Stimulated activated CD8-positive, alpha-beta memory T cell treated with anti-CD3 and anti-CD28 coated beads, Interleukin-15, amount 100 ng/mL, for 4 hours (primary cell): ENCODE results near the gene FANCF.
"Not testable (repeated sequence)": the region's sequence is repeated elsewhere in the genome, so short reads cannot be mapped to it uniquely, and the experiment has no call there.

Experiments
- DNase-seq, 2 donors: peaks; one replicate each; pipeline ENCODE4 v3.0.0-alpha.2; 2020; ENCODE audit warnings: low read depth in 2 of 2

The FANCF gene, protein sequence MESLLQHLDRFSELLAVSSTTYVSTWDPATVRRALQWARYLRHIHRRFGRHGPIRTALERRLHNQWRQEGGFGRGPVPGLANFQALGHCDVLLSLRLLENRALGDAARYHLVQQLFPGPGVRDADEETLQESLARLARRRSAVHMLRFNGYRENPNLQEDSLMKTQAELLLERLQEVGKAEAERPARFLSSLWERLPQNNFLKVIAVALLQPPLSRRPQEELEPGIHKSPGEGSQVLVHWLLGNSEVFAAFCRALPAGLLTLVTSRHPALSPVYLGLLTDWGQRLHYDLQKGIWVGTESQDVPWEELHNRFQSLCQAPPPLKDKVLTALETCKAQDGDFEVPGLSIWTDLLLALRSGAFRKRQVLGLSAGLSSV

DNA sequence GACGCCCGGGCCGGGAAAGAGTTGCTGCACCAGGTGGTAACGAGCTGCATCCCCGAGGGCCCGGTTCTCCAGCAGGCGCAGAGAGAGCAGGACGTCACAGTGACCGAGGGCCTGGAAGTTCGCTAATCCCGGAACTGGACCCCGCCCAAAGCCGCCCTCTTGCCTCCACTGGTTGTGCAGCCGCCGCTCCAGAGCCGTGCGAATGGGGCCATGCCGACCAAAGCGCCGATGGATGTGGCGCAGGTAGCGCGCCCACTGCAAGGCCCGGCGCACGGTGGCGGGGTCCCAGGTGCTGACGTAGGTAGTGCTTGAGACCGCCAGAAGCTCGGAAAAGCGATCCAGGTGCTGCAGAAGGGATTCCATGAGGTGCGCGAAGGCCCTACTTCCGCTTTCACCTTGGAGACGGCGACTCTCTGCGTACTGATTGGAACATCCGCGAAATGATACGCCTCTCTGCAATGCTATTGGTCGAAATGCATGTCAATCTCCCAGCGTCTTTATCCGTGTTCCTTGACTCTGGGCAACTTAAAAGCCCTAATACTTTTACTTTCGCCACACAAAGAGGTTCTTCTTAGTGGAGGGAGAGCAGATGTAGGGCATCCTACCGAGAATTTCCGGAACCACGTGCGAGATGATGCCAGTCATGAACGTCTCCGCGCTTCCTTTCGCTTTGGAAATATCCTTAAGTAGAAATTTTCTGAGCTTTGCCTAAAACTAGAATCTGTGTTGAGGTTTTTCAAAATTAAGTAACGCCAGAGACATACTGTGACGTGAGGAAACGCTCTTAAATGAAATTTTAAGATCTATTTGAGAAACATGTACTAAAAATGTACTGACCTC is at the start of gene FANCF:
Gene FANCF, minus strand, starts transcription at position 376 of the 840 bp plus-strand sequence. Its CDS starts 13 bp downstream, at position 363.
- peak; percentile 72 to 92 for DNase-seq

DNA sequence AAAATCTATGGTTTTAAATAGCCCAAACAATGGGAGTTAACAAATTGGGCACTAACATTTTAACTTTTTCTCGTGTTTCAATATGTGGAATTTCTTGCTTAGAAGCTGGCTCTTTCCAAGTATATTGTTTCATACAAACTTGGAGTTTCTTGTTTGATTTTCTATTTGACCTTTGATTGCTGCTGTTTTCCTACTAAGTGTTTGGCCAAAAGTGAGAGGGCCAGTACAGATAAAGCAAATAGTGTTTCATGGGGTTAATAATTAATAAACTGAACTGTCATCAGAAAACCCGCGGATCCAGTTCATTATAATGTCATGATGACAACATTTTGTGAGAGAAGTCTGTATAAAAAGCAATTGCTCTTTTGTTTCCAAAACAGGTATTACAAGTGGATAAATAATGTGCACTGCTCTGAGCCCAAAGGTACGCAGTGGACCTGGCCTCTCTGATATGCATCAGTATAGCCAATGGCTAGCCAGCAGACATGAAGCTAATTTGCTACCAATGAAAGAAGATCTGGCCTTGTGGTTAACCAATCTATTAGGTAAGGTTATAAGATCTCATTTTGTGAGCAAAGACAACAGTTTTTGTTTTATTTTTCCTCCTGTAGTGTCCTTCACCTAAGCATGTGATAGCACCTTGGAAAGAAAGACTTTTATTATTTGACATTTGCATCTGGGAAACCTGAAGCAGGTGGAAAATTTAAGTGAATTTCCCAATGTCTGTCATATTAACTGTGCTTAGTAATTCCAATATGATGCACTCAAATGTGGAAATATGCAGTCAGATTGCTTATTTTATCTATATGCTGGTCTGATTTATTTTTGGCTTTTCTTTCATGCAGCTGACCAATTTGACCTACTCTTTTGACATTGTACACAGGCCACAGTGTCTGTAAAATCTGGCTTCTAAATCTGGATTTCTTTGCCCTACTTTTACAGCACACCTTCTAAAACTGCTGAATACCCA is 49.1 kb upstream of the FANCF start:
- DNase-seq = no peak

DNA sequence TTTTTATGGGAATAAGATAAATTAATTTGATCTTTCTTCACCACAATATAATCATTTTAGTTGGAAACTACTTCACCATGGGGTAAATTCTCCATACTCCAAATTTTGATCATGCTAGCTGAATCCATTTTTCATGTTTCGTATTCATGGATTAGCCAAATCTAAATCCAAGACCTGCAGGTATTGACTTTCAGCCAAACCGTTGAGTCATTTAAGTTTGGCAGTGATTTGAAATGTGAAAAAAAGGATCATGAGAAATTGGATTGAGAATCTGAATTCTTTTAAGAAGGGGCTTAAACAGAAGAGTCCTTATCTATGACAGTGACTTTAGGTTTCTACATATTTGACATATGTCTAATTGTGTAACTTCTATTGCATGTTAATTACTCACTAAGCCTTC is 46.1 kb upstream of the FANCF start:
- DNase-seq = no peak

DNA sequence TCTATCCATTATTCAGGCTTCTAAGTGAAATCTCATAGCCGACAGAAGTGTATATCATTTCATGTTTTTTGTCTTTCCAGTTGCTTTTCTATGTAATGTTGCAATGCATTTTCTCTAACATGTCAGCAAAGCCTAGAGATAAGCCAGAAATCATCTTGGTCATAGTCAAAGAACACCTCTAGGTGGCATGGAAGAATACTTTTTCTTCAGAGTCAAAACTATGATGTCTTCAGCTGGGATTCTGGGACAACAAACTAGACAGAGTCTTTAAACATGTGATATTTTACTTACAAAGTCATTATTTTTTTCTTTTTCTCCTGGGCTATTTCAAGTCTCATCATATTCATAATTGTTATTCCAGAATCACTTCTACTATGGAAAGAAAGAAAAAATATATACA is 45.2 kb upstream of the FANCF start:
- DNase-seq = no peak

DNA sequence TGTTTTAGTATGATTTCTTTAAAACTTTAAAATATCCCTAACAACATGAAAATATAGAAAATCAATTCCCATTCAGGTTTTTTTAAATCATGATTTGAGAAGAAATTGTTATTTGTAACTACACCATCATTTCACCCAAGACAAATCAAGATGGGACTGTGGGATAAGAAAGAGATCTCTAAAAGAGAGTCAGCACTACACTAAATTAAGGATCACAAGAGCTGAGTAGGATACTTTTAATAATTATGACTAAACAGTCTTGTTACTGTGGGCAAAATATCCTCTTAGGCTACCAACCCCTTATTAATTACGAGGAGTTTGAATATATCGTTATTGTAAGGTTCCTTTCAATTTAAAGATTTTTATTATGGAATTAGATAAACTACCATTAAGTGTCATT is 43.7 kb upstream of the FANCF start:
- no peak for DNase-seq

DNA sequence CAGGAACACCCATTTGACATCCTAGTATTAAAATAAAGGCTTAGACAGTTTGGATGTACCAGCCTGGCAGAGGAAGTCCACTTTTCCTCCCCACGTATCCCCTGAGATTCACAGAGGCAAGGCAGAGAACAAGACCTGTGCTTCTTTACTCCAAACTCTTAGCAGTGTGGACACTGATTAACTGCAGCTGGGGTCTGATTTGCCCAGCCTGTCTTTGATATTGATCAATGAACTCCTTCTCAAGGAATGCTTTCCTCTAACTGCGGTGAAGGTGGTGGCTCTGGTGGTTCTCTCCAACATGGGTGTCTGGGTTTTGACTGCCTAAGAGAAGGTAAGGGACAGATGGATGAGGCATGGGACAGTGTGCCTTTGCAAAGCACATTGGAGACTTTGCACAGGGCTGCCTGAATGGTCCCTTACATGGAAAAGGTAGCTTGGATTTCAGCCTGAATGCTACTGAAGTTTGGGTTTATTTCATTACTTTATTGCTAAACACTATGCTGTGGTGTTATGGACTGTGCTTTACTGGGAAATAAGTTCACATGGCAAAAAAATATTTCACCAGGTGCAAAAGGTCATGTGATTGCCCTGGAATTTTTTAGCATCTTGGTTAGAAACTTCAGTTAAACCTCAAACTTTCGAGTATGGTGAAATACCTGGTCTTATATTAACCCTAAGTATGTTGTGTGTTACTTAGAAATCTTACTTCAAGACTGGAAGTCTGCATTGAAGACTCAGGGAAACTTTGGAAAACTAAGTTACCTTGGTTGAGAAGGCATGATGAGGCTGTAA is 42.6 kb upstream of the FANCF start:
- no peak for DNase-seq

DNA sequence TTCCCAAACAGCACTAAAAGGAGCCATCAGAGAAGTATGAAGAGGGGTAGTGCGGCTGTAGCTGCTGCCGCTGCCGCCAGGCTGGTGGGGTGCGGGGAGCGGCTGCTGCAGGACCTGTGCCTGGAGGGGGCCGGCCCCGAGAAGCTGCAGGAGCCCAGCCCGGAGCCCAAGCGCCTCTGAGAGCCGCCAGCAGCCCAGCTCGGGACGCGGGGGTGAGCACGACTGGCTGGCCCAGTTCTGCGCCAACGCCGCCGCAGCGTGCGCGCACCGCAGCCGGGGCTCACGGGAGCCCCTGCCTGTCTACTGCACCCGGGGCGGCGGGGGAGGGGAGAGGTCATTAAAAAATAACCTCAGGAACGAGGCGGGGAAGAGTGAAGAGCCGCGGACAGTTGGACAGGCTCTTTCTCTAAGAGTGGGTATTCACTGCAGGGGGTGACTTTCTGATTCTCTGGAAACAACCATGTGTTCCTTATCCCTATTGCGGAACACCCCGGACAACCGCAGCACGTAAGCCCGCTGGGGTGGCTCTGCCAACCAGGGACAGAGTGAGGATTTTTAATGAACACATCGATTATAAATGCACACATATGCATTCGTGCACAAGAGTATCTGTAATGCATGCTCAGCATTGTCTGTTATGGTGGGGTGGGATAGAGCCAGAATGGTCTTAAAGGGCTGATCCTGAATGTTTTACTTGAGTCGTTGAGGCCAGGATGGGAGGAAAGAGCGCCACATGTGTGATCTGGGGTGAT is 41.2 kb upstream of the FANCF start:
- no peak for DNase-seq

DNA sequence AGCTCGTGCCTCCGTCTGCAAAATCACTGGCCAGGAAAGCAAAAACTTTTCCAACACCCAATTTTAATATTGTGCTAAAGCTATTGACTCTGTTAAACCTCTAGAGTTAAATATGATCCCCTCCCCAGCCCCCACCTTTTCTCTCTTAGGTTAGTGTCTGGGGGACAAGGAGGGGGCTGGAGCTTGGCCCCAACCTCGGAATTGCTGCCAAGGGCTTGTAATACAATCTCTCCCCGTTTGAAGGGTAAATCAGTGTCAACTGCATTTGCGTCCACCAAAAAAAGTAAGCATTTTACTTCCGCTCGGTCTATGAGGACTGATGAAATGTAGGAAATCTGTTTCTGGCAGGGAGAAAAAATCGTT is 40.7 kb upstream of the FANCF start, which contains the start of gene GAS2:
Gene GAS2, plus strand, starts transcription at position 287 of the 363 bp plus-strand sequence. CDS start 8,259 bp downstream, outside the sequence.
- DNase-seq = no peak

DNA sequence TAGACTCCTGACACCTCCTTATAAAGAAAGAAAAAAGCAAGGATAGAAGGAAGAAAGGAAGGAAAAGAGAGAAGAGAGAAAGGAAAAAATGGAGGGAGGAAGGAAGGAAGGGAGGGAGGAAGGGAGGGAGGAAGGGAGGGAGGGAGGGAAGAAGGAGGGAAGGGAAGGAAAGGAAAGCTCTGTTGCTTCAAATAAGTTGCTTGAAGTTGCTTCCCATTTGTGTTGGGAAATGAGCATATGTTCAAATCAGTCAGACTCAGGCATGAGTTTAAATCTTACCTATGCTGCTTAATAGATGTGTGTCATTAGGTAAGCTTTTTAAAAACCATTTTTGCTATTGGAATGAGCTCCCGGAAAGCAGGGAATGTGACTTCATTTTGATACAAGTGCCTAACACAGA is 34.2 kb upstream of the FANCF start:
- DNase-seq = no peak

DNA sequence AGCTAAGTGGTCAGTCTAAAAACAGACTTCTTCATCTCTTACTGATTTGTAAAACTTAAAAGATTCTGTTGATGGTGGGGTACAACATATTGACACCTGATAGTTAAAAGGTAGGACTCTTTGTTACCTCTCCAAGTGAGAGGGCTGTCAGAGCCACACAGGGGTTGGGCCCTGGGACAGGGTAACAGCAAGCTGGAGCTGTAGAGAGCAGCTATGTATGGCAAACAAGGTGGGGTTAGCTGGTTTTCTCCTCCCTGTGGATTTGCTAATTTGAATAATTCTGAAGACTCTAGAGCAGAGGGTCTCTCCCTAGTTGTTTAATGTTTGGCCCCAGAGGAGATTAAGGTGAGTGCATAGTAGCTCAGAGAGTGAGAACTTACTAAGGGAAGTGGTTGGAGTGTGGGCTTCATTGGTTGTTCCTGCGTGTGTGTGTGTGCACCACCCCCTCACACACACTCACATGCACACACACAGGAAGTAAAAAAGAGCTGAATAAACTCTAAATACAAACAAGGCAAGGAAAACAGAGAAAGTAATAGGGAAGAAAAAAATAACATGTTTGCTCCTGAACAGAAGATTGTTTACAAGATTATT is 31.6 kb upstream of the FANCF start:
- DNase-seq = no peak

DNA sequence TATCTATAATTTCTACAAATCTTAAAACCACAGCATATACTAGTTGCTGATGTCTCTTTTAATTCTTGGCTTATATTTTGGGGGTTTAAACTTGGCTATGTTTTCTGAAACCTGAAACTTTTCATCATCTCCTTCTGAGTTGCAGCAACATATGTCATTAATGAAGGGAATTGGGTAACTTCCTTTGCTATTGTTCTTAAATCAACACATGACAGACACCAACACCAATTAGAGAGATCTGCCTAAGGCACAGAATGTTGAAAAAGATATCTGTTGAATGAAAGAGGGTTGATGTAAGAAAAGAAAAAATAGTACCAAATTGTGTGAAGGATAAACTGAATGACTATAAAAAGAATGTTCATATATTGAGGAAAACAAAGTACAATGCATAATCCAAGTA is 30.5 kb upstream of the FANCF start:
- DNase-seq = no peak

DNA sequence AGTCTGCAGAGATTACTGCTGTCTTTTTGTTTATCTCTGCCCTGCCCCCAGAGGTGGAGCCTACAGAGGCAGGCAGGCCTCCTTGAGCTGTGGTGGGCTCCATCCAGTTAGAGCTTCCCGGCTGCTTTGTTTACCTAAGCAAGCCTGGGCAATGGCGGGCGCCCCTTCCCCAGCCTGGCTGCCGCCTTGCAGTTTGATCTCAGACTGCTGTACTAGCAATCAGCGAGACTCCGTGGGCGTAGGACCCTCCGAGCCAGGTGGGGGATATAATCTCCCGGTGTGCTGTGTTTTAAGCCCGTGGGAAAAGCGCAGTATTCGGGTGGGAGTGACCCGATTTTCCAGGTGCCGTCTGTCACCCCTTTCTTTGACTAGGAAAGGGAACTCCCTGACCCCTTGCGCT is 26.7 kb upstream of the FANCF start:
- DNase-seq = not testable (repeated sequence)

DNA sequence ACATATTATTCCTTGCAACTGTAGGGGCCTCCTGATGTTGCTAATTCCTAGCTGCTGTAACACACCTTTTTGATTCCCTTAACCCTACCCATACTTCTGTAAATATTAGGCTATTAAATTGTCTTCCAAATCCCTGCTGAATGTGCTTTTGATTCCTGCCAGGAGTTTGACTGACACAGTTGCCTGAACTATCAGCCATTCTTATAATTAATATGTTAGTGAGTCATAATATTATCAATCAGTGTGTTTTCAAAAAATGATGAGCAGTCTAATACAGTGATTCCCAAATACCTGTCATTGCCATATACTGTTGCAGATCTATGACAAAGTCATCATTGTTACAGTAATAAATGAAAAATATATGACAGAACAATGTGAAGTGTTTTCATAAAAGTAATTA is 15.9 kb upstream of the FANCF start:
- no peak for DNase-seq

DNA sequence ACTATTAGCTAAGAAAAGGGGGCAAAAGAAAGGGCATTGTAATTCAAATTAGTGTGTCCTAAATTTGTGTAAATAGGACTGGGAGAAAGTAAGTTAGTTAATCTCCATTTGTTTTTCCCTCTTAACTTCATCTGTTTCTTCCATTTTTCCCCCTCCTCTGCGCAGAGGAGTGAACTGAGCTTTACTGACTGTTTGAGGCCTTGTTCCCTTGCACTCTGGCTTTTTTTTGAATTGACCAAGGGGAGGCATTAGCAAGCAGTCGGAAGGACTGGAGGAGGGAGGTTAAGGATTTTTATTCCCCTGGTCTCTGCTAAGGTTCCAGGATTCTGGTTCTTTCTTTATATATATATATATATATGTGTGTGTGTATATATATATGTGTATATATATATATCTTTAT is 15.2 kb upstream of the FANCF start:
- no peak for DNase-seq

DNA sequence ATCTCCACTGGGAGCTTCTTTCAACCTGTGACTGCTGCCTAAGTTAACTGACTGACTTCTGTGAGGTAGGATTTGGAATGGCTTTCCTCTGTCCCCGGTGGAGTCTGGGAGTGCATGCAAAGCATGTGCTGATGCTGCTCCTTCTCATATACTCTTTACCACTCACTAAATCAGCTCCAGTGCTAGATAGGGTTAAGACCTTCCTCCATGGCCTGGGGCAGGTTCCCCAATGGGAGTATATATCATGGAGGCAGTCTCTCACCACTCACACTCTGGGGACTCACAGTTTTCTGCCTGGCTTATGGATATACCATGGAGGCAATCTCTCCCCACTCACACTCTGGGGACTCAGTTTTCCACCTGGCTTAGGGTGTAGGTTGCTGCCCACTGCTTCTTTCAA is 10.1 kb upstream of the FANCF start:
- DNase-seq = no peak

DNA sequence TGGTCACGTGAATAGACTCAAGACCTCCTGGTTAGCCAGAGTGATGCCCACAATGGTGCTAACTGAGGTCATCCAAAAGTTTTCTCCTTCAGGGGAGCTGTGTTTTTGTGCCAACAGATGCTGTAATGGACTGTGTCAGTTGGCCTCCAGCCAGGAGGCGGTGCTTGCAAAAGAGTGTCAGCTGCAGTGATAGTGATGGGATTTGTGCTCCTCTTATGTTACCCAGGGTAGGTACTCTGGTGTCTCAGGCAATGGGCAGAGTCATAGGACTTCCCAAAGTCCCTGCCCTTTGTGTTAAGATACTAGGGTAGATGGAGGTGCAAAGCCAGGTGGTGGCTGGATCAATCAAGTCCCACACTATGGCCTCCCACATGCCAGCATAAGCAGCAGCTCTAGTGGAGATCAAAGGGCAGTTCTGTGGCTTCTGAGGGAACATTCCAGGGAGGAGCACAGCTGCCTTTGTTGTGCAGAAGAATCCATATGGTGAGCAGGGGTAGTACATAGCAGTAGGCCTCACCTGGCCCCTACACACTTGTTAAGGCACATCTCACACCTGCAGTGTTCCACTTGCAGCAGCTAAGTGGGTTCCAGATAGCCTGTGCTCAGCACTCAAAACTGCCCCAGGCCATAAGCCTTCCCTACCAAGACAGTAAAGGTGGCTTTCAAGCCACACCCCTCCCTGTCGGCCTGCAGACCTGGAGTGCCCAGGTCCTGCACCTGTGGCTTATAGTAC is 9.4 kb upstream of the FANCF start:
- DNase-seq = no peak

DNA sequence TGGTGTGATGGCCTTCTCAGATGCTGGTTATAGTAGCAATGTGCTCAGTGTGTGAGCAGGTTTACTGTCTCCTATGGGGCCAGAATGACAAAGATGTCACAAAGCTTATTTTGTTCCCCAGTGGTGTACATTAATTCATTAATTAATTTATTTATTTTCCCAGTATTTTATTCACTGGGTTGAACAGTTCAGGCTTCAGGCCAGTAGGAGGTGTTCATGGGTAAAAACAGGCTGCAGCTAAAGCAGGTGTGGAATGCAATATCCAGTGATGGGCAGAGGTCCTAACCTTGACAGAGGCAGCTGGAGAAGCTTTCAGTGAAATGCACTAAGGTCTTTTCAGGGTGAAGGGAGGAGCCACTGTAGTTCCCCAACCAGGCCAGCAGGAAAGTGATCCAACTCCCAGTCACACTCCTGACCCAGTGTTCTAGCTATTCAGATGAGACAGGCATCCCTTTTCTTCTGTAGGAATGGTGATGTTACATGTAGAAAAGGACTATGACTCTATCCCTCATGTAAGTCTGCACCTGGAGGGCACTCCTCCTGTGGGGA is 7.8 kb upstream of the FANCF start:
- no peak for DNase-seq

DNA sequence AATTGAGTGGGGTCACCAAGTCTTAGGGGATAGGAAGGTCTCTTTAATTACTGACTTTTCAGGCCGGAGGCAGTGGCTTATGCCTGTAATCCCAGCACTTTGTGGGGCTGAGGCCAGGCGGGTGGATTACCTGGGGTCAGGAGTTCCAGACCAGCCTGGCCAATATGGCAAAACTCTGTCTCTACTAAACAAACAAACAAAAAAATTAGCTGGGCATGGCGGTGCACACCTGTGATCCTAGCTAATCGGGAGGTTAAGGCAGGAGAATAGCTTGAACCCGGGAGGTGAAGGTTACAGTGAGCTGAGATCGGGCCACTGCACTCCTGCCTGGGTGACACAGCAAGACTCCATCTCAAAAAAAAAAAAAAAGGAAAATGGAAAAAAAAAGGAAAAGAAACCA is 1.8 kb upstream of the FANCF start:
- no peak for DNase-seq
